Left hindlimb (tissue), 1 donor: ENCODE measurements around the gene ASCC2.
A peak's percentile ranks its signal among the peaks of the same experiment; 100 is the strongest.
"Not testable (repeated sequence)": the region's sequence is repeated elsewhere in the genome, so short reads cannot be mapped to it uniquely, and the experiment has no call there.

ENCODE experiments used
- DNase-seq: peaks from one replicate; pipeline ENCODE4 v3.0.0-alpha.2; 2018

ASCC2 gene

GRCh38 chr22:29784451-29785361 lies 53.4 kb downstream of the ASCC2 start:
- DNase-seq = peak; percentile 59

- no peak for DNase-seq
These were observed 55.8 kb downstream of the ASCC2 start for GRCh38 chr22:29782061-29782845.

DNA sequence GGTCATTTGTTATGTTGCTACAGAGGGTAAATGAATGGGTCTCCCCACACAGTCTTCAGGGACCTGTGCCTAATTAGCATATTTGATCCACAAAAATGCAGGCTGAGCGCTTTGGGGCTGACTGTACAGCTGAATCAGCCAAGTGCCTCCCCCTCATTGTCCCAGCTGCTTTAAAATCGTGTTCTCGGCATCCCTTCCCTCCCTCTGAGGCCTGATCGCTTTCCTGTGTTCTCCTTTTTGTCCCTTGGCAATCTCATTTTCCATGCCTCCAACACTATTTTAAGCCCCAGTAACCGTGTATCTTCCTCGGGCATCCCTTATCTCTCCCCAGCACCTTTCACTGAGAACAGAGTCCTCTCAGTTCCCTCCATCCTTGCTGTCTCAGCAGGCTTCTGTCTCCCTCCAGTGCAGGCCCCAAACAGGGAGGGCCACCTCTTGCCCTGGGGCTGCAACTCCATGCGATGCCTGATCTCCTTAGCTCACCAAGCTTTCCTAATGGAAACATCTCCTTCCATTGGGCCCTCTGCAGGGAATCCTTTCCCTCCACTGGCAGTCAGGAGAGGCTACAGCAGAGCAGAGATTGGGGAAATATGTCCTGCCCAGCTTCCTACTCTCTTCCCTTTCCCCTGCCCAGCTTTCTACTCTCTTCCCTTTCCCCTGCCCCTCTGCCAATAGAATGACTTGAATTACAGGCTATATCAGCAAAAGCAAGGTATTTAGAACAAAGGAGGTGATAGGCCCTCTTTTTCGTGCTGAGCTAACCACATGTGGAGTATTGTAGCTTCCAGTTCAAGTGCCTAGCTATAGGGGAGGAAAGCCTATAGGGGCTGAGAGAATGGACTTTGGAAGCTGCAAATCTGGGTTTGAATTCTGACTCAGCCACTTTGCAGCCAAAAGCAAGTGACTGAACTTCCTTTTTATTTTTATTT lies 57.1 kb downstream of the ASCC2 start:
- DNase-seq = no peak

- no peak for DNase-seq
These were observed 57.9 kb downstream of the ASCC2 start for GRCh38 chr22:29780220-29780619.

GRCh38 chr22:29773233-29773632 lies 64.8 kb downstream of the ASCC2 start:
- DNase-seq = no peak

DNA sequence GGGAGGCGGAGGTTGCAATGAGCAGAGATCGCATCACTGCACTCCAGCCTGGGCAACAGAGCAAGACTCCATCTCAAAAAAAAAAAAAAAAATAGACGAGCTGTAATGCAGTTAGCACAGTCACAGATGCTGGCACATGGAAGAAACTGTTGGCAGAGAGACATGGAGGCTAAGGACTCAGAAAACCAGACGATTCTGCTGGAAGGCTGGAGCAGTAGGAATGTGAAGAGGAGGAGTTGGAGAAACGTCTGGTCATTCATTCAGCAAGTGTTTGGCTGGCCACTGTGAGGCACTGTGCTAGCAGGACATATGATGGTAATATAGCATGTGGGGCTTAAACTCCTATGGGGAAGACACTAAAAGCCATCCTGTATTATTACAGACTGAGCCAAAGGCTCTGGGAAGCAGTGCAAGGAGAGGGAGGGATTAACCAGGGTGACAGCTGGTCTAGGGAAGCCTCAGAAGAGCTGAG lies 65.9 kb downstream of the ASCC2 start:
- DNase-seq = peak; percentile 60

DNA sequence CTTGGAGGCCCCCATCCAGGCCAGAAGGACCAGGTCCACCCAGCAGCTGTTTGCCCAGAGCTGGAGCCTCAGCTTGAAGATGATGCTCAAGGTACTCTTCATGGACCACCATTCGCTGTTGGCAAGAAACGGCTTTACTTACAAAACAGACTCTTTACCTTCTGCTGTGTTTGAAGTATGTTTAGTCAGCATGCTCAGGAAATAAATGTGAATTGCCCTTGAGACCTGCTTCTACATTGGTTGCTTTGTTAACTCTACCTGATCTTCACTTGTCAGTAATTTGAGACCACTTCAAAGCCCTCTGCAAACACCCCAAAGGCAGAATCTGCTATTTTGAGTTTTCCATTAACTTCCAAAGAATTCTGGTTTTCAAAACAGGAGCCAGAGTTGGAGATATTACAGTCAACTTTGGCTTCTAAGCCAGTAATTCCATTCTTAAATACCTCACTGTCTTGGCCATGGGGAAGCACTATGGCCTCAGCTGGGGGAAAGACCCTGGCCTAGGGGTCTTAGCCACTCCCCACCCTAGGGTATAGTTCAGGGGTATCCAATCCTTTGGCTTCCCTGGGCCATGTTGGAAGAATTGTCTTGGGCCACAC lies 68.3 kb downstream of the ASCC2 start:
- DNase-seq = no peak

GRCh38 chr22:29768052-29768693 lies 69.9 kb downstream of the ASCC2 start:
- no peak for DNase-seq

DNA sequence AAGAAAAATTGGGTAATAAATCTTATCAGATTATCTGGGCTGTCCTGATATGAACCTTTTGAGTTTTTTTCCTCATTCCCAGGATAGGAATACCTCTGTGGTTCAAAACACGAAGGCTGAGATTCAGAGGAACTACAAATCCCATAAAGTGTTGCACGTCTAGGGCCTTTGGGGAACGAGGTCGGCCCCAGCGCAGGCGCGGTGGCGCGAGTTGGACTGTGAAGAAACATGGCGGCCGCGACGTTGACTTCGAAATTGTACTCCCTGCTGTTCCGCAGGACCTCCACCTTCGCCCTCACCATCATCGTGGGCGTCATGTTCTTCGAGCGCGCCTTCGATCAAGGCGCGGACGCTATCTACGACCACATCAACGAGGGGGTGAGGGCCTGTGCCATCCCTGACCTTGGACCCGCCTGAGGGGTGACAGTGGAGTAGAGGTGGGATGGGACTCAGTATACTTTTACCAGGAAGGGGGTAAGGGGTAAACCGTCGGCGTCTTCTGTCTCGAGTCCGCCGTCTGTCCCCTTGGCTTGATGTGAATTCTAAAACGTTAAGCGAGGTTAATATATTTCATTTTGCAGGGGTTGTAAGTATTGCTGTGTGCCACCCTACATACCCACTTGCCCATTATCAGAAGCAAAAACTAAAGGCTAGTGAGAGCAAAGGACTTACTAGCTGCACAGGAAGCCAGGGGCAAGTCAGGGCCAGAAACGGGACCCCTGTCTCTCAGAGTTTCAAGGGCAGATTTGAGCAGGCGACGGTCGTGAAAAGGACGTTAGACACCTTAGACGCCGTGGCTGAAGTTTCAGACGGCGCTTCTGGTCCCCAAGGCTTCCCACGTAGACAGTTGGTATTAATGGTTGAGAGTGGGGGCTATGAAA lies 70.7 kb downstream of the ASCC2 start, which contains the start of gene UQCR10:
Gene UQCR10 (plus strand): TSS at position 199 of the 881 bp plus-strand sequence. CDS start 30 bp downstream, at position 229.
- peak; percentile 94 for DNase-seq

- peak; percentile 95 for DNase-seq
These were observed 71.4 kb downstream of the ASCC2 start, which contains the start of gene ZMAT5 for GRCh38 chr22:29766632-29767170. TSS of gene ZMAT5 (minus strand) at chr22:29767007. CDS start at chr22:29748544, 18,463 bp downstream.

DNA sequence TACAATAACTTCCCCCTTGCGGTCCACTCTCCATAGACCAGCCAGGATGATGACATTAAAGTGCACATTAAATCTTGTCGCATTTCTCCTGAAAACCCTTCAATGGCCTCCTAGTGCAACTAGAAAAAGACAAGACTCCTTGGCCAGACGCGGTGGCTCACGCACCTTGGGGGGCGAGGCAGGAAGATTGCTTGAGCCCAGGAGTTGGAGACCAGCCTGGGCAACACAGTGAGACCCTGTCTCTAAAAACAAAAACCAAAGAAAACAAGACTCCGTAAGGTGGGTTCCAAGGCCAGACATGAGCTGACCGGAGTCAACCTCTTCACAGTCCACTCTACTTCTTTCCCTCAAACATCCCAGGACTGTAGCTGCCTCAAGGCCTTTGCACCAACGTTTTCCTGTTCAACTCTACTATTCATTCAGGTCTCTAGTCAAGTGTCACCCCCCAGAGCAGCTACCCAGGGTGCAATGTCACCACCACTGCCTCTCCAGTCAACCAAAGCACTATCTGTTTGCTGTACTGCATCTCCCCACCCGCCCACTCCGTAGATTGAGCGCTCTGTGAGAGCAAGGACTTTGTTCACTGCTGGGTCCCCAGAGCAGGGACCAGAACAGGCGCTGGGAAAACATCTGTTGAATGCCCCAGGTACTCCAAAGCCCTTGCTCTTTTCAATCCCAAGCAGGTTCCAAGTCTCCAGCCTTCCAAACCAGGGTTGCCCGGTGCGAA lies 72.0 kb downstream of the ASCC2 start:
- no peak for DNase-seq

DNA sequence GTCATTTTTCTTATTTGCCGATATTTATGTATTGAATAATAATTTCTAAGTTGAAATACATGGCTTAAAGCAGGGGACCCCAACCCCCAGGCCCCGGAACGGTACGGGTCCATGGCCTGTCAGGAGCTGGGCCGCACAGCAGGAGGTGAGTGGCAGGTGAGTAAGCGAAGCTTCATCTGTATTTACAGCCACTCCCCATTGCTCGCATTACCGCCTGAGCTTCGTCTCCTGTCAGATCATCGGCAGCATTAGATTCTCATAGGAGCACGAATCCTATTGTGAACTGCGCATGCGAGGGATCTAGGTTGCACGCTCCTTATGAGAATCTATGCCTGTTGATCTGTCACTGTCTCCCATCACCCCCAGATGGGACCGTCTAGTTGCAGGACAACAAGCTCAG lies 75.8 kb downstream of the ASCC2 start:
- DNase-seq = no peak

GRCh38 chr22:29758959-29759358 lies 79.1 kb downstream of the ASCC2 start:
- no peak for DNase-seq

DNA sequence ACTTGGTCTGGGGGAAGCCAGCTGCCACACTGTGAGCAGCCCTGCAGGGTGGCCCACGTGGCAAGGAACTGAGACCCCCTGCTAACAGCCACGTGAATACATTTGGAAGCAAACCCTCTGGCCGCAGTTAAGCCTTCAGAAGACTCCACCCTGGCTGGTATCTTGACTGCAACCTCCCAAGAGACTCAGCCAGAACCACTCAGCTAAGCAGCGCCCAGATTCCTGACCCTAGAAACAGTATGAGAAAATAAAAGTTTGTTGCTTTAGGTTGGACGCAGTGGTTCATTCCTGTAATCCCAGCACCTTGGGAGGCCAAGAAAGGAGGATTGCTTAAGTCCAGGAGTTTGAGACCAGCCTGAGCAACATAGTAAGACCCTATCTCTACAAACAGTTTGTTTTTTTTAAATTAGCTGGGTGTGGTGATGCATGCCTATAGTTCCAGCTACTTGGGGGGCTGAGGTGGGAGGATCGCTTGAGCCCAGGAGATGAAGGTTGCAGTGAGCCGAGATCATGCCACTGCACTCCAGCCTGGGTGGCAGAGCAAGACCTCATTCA lies 79.9 kb downstream of the ASCC2 start:
- no peak for DNase-seq

DNA sequence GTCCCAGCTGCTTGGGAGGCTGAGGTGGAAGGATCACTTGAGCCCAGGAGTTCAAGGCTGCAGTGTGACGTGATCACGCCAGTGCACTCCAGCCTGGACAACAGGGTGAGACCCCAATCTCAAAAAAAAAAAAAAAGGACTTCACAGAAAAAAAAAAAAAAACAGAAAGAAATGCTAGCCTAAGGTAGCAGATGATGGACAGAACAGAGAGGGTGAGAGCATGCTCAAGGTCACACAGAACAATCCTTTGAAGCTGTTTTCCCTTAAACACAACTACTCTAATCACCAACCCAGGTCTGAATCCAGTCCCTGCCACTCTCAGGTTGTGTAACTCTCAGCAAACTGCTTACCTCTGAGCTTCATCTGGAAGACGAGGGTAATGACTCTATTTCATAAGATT lies 81.0 kb downstream of the ASCC2 start:
- no peak for DNase-seq

- no peak for DNase-seq
These were observed 81.7 kb downstream of the ASCC2 start for GRCh38 chr22:29756341-29756740.

- no peak for DNase-seq
These were observed 82.2 kb downstream of the ASCC2 start for GRCh38 chr22:29755889-29756288.

- DNase-seq = not testable (repeated sequence)
These were observed 83.2 kb downstream of the ASCC2 start for GRCh38 chr22:29754658-29755395.
